ENCODE data around the gene GPR151. TPM values are rescaled to one million over a fixed set of nuclear protein-coding genes. Genes with fewer than 3 reads are reported as not detected.

GPR151 gene
- total and polyA plus RNA-seq, 9 of the 15 experiments (the other 6 are each of a cell fraction or from before 2014, with no cell fraction given) = 0.06 TPM; not detected in 8

GRCh38 chr5:146467760-146468159 lies 48.2 kb downstream of the GPR151 start:
- no peak for ATAC-seq
- CTCF ChIA-PET (ENCODE audit: low intra/inter-chr PET ratio) = no interaction called here
- no peak for DNase-seq (ENCODE audit: extremely low read depth in 1 of 4, low spot score in 3 of 4)
- in situ Hi-C loops (cut with MboI) = no loop called here
- FAIRE-seq = no peak
- POLR2A ChIA-PET = interaction anchor here (1.4 kb wide), 1 partner anchor 8 kb away, joined by 3 read pairs; no protein-coding TSS in a partner anchor
- no peak overlapping the region for H3K4me3 ChIP-seq
- TF ChIP-seq BRD9 (IDR thresholded peaks at IDR 0.05; ENCODE audit: low read depth, partially characterized antibody) = no peak
- TF ChIP-seq RFX1 (IDR thresholded peaks at IDR 0.05) = 0 out of 2 replicates have a peak, but pooled peaks have one; percentile 10
- no peak overlapping the region for H2AFZ ChIP-seq (ENCODE audit: low read depth, low read length)
- BruUV-seq (replicated peaks) = no TSS peak
- no peak overlapping the region for H3K4me2 ChIP-seq (ENCODE audit: insufficient read depth, low read length)
- no peaks in the 10 kb centered on the region; a peak in 1 of 5 replicates for H3K4me1 ChIP-seq (replicated peaks in 1 of 2; ENCODE audit: control insufficient read depth in 2 of 2, insufficient read depth in 2 of 2, low read length in 2 of 2)
- H3K9ac ChIP-seq (ENCODE audit: insufficient read depth in 1 of 2, low read depth in 2 of 2, low read length in 2 of 2) = no peak overlapping the region
- WGBS (ENCODE audit: insufficient coverage, low coverage, missing lambda C conversion rate) = 82% methylated on average over 1 of the region's 1 CpG
- no peaks in the 10 kb centered on the region for H3K9me1 ChIP-seq (ENCODE audit: control insufficient read depth, insufficient read depth, low read length)
- peaks cover 56% of the 10 kb centered on the region for H3K79me2 ChIP-seq (ENCODE audit: control insufficient read depth, insufficient read depth, low read length)
- no peaks in the 10 kb centered on the region; the same call in 1 of the 2 replicates for H4K20me1 ChIP-seq (replicated peaks; ENCODE audit: control insufficient read depth, insufficient read depth, low read length)
- H3K27ac ChIP-seq (ENCODE audit: extremely low read depth, low read depth, low read length) = no peak overlapping the region
- H3K27me3 ChIP-seq (ENCODE audit: control insufficient read depth in 2 of 2, insufficient read depth in 2 of 2, low read length in 2 of 2) = no peaks in the 10 kb centered on the region
- H3K36me3 ChIP-seq (ENCODE audit: control insufficient read depth, insufficient read depth, low read length) = peaks cover 87% of the 10 kb centered on the region
- H3K9me3 ChIP-seq (replicated peaks; ENCODE audit: control insufficient read depth, insufficient read depth, low read depth, low read length) = no peaks in the 10 kb centered on the region
- intact Hi-C loops (cut with micrococcal nuclease) = no loop called here

- POLR2A ChIA-PET = interaction anchor here (0.6 to 1.4 kb wide), 2 partner anchors 9 to 26 kb away, joined by 3 read pairs; no protein-coding TSS in a partner anchor
- in situ Hi-C loops (cut with MboI) = no loop called here
- WGBS (ENCODE audit: insufficient coverage, low coverage, missing lambda C conversion rate) = 69% methylated on average over 3 of the region's 3 CpGs
- Histone ChIP-seq H3K4me3 (no peak overlapping the region), H3K27ac (ENCODE audit: extremely low read depth, low read depth, low read length) (no peak overlapping the region), H4K20me1 (replicated peaks; ENCODE audit: control insufficient read depth, insufficient read depth, low read length) (no peaks in the 10 kb centered on the region; the same call in 1 of the 2 replicates), H3K4me1 (replicated peaks in 1 of 2; ENCODE audit: control insufficient read depth in 2 of 2, insufficient read depth in 2 of 2, low read length in 2 of 2) (no peaks in the 10 kb centered on the region; a peak in 1 of 5 replicates), H2AFZ (ENCODE audit: low read depth, low read length) (no peak overlapping the region), H3K79me2 (ENCODE audit: control insufficient read depth, insufficient read depth, low read length) (peaks cover 67% of the 10 kb centered on the region), H3K36me3 (ENCODE audit: control insufficient read depth, insufficient read depth, low read length) (peaks cover 88% of the 10 kb centered on the region), H3K4me2 (ENCODE audit: insufficient read depth, low read length) (no peak overlapping the region), H3K9ac (ENCODE audit: insufficient read depth in 1 of 2, low read depth in 2 of 2, low read length in 2 of 2) (no peak overlapping the region), H3K9me1 (ENCODE audit: control insufficient read depth, insufficient read depth, low read length) (no peaks in the 10 kb centered on the region), H3K9me3 (replicated peaks; ENCODE audit: control insufficient read depth, insufficient read depth, low read depth, low read length) (no peaks in the 10 kb centered on the region), H3K27me3 (ENCODE audit: control insufficient read depth in 2 of 2, insufficient read depth in 2 of 2, low read length in 2 of 2) (no peaks in the 10 kb centered on the region)
- intact Hi-C loops (cut with micrococcal nuclease) = no loop called here
- no TSS peak for BruUV-seq (replicated peaks)
- ATAC-seq (peak; percentile 77), DNase-seq (ENCODE audit: extremely low read depth in 1 of 4, low spot score in 3 of 4) (no peak), FAIRE-seq (no peak)
- CTCF ChIA-PET (ENCODE audit: low intra/inter-chr PET ratio) = no interaction called here
- TF ChIP-seq CTCF (IDR thresholded peaks at IDR 0.05 in 2 of 3, conservative IDR thresholded peaks at IDR 0.05 in 1 of 3; ENCODE audit: insufficient read depth in 2 of 3, low read depth in 1 of 3, low read length in 3 of 3) (peak in 1 of 3 experiments; percentile 39; a peak in 2 of 6 replicates), CTCFL (IDR thresholded peaks at IDR 0.05; ENCODE audit: borderline replicate concordance, insufficient read depth, low read depth, low read length, poor library complexity, severe bottlenecking) (peak; percentile 14), ZZZ3 (IDR thresholded peaks at IDR 0.05) (peak; percentile 40; the same call in 1 of the 2 replicates), CREB5 (CRISPR knock-in tag; IDR thresholded peaks at IDR 0.05) (no peak)
Measured at GRCh38 chr5:146466521-146467349, 49.3 kb downstream of the GPR151 start.

Measured in K562 (cell line).